Spleen (tissue), 10 donors: ENCODE measurements around the gene TCN1. TPM values are rescaled to one million over a fixed set of nuclear protein-coding genes. Genes with fewer than 3 reads are reported as not detected.

Experiments used
- polyA plus RNA-seq, 3 donors: library from polyadenylated mRNA; stranded (reverse); fragments of 200-250 nt; gene quantifications; one replicate each; pipeline ENCODE4 v1.2.1, GENCODE V29; 2013
- total RNA-seq, 7 donors: library from RNA; depleted of rRNA in 3 of 7; stranded (reverse); fragments of >200 nt in 3 of 7; fragmentation: NEBNext Ultra II Directional in 4 of 7; extraction: Animal tissue kit (Norgen Biotek cat#: 25700) in 4 of 7; gene quantifications; one replicate each; pipeline versions ENCODE4 v1.1.0 to v1.2.1, GENCODE V29; 2016 to 2021
- donor health status: healthy with polysubstance abuse.
- donor health status: DM: no; HTN: no; CAD: no; lungs with moderate emphysema.
- donor health status: DM: no; HTN: no; CAD: no.
- donor health status: Bipolar disorder and iron deficiency.
- donor health status: healthy.
- donor health status: DM: no; HTN: no; CAD: no.
- donor health status: DM: yes; HTN: yes; CAD: no.

TCN1 gene
- total and polyA plus RNA-seq, 10 donors: 0.26 to 18.6 (median 2.0) TPM

Other genes with a start within 250 kb of the TCN1 start
- 10 to 100 TPM; 24.0 to 47.1 (median 35.5) TPM for gene PATL1, start 197.4 kb downstream of the TCN1 start, total RNA-seq
- 10 to 100 TPM in 1 of 3 donors, 1 to 10 TPM in 2; 5.7 to 10.3 (median 7.7) TPM for gene PATL1, start 197.4 kb downstream of the TCN1 start, polyA plus RNA-seq
- not detected for gene OR10V1, start 152.6 kb downstream of the TCN1 start, total RNA-seq
- gene OR10V1, start 152.6 kb downstream of the TCN1 start, polyA plus RNA-seq: not detected
- 10 to 100 TPM; 21.6 to 49.3 (median 30.9) TPM for gene STX3, start 111.1 kb downstream of the TCN1 start, total RNA-seq
- 10 to 100 TPM in 1 of 3 donors, 1 to 10 TPM in 2; 5.1 to 10.9 (median 8.1) TPM for gene STX3, start 111.1 kb downstream of the TCN1 start, polyA plus RNA-seq
- gene MRPL16, start 55.7 kb downstream of the TCN1 start, total RNA-seq: 10 to 100 TPM; 35.6 to 55.9 (median 43.7) TPM
- gene MRPL16, start 55.7 kb downstream of the TCN1 start, polyA plus RNA-seq: 10 to 100 TPM; 65.5 to 78.9 (median 70.7) TPM
- not detected for gene CBLIF, start 21.0 kb downstream of the TCN1 start, total RNA-seq
- not detected for gene CBLIF, start 21.0 kb downstream of the TCN1 start, polyA plus RNA-seq
- gene OOSP3, start 12.3 kb upstream of the TCN1 start, total RNA-seq: not detected
- gene OOSP3, start 12.3 kb upstream of the TCN1 start, polyA plus RNA-seq: not detected
- gene OOSP1, start 71.9 kb upstream of the TCN1 start, total RNA-seq: not detected
- gene OOSP1, start 71.9 kb upstream of the TCN1 start, polyA plus RNA-seq: not detected
- gene OOSP4A, start 97.5 kb upstream of the TCN1 start, total RNA-seq: not detected
- gene OOSP4A, start 97.5 kb upstream of the TCN1 start, polyA plus RNA-seq: not detected
- gene OOSP4B, start 150.7 kb upstream of the TCN1 start, total RNA-seq: not detected
- gene OOSP4B, start 150.7 kb upstream of the TCN1 start, polyA plus RNA-seq: not detected
- gene OOSP2, start 173.9 kb upstream of the TCN1 start, total RNA-seq: not detected
- gene OOSP2, start 173.9 kb upstream of the TCN1 start, polyA plus RNA-seq: not detected
- gene MS4A3, start 190.2 kb upstream of the TCN1 start, total RNA-seq: 10 to 100 TPM in 2 of 7 donors, 1 to 10 TPM in 5; 1.0 to 31.6 (median 6.1) TPM
- 1 to 10 TPM in 1 of 3 donors, under 1 TPM in 2; 0.27 to 2.5 (median 0.61) TPM for gene MS4A3, start 190.2 kb upstream of the TCN1 start, polyA plus RNA-seq
- under 1 TPM in 4 of 7 donors, not detected in 3; 0.50 to 0.91 (median 0.69) TPM for gene MS4A2, start 222.2 kb upstream of the TCN1 start, total RNA-seq
- under 1 TPM in 1 of 3 donors, not detected in 2; 0.03 TPM for gene MS4A2, start 222.2 kb upstream of the TCN1 start, polyA plus RNA-seq